ENCODE results near the gene IL1R2.
A peak's percentile ranks its signal among the peaks of the same experiment; 100 is the strongest.

DNA sequence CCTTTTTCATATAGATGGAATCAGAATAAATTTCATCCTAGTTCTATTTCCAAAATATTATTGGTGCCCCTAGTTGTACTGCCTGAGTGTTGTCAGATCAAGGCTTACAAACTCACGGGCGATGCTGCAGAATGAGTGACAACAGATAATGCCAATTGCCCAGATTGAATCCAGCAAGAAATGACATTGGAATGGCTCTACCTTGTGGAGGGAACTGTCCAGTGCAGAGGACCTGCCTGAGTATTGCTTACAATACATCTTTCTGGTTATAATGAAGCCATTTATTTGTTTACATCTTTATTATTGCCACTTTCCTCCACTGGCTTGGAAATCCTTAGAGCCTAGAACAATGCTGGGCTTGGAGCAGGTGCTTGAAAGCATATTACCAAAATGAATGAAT is 7.8 kb upstream of the IL1R2 start:
- TF ChIP-seq, protein P1, sequence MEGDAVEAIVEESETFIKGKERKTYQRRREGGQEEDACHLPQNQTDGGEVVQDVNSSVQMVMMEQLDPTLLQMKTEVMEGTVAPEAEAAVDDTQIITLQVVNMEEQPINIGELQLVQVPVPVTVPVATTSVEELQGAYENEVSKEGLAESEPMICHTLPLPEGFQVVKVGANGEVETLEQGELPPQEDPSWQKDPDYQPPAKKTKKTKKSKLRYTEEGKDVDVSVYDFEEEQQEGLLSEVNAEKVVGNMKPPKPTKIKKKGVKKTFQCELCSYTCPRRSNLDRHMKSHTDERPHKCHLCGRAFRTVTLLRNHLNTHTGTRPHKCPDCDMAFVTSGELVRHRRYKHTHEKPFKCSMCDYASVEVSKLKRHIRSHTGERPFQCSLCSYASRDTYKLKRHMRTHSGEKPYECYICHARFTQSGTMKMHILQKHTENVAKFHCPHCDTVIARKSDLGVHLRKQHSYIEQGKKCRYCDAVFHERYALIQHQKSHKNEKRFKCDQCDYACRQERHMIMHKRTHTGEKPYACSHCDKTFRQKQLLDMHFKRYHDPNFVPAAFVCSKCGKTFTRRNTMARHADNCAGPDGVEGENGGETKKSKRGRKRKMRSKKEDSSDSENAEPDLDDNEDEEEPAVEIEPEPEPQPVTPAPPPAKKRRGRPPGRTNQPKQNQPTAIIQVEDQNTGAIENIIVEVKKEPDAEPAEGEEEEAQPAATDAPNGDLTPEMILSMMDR (IDR thresholded peaks at IDR 0.05; ENCODE audit: control extremely low read depth in 1 of 3, insufficient read depth in 1 of 3, low read depth in 1 of 3, low read length in 3 of 3), result peak in 2 of 3 experiments; percentile 32 to 33; a peak in 2 of 4 replicates
- no peak for TF ChIP-seq POLR2A (IDR thresholded peaks at IDR 0.05; ENCODE audit: control extremely low read depth in 1 of 2, low read depth in 2 of 2, low read length in 2 of 2)
- TF ChIP-seq CREB1 (IDR thresholded peaks at IDR 0.05), result no peak
- TF ChIP-seq, protein P2, sequence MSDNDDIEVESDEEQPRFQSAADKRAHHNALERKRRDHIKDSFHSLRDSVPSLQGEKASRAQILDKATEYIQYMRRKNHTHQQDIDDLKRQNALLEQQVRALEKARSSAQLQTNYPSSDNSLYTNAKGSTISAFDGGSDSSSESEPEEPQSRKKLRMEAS (IDR thresholded peaks at IDR 0.05), result no peak
